GM12872 (cell line): Measurements from ENCODE around the gene TPST2.

Experiments used
- TF ChIP-seq, protein P1 (sequence below): IDR thresholded peaks from 3 replicates; pipeline ENCODE4 v1.5.1; 2011; ENCODE audit warnings: low read depth, mild to moderate bottlenecking, low read length, moderate library complexity; ENCODE audit not compliant: insufficient read depth

The TPST2 gene

DNA sequence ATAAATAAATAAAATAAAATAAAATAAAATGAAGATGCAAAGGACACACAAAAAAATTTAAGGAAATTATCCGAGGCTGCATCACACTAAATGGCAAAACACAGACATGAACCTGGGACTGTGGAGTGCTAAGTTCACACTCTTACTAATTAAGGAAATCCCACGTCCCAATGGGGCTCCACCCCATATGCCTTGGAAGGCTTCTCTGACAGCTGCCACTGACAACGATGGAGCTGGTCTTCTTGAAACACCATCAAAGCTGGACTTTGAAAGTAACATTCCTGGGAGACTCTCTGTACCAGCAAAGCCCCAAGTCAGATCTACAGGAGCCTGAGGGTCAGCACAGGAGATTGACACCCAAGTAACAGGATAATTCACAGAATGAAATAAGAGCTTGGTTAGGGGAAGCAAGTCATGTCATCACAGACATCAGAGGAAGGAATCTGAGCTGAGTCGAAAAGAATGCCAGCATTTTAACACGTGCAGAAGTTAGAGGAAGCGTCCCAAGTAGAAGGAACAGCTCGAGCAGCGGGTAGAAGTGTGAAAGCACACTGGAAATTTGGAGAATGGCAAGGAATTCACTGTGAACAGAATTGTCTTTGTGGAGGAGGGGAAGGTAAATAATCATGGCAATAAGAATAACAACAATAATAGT lies 13.8 kb downstream of the TPST2 start:
- TF ChIP-seq, protein P1, sequence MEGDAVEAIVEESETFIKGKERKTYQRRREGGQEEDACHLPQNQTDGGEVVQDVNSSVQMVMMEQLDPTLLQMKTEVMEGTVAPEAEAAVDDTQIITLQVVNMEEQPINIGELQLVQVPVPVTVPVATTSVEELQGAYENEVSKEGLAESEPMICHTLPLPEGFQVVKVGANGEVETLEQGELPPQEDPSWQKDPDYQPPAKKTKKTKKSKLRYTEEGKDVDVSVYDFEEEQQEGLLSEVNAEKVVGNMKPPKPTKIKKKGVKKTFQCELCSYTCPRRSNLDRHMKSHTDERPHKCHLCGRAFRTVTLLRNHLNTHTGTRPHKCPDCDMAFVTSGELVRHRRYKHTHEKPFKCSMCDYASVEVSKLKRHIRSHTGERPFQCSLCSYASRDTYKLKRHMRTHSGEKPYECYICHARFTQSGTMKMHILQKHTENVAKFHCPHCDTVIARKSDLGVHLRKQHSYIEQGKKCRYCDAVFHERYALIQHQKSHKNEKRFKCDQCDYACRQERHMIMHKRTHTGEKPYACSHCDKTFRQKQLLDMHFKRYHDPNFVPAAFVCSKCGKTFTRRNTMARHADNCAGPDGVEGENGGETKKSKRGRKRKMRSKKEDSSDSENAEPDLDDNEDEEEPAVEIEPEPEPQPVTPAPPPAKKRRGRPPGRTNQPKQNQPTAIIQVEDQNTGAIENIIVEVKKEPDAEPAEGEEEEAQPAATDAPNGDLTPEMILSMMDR, result no peak

DNA sequence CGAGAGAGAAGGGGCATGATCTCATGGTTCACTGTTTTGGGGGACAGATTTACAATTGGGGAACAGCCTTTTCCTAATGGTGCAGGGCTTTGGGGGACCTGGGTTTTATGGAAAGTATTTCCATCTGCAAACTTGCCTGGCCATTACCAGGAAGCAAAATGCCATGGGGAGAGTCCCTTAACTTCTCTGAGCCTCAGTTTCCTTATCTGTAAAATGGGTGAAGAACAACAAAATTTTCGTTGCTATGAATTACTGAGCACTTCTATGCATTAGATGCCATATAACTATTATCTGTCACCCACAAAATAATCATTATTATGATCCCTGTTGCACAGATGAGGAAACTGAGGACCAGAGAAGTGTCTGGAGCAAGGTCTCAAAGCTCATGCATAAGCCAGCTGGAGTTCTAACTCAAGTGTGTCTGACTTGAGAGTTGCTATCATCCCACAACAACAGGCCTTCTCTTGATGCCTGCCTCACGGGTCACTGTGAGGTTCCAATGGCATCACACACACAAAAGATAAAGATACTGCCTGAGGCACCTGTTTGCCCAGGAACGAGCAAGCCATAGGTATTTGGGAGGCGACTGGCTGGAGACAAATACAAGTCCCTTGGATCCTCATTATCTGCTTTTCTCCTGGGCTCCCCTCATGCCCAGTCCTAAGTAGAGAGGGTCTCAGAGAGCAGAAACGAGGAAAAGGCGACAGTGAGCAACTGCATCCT lies 15.8 kb downstream of the TPST2 start:
- TF ChIP-seq, protein P1, result no peak

DNA sequence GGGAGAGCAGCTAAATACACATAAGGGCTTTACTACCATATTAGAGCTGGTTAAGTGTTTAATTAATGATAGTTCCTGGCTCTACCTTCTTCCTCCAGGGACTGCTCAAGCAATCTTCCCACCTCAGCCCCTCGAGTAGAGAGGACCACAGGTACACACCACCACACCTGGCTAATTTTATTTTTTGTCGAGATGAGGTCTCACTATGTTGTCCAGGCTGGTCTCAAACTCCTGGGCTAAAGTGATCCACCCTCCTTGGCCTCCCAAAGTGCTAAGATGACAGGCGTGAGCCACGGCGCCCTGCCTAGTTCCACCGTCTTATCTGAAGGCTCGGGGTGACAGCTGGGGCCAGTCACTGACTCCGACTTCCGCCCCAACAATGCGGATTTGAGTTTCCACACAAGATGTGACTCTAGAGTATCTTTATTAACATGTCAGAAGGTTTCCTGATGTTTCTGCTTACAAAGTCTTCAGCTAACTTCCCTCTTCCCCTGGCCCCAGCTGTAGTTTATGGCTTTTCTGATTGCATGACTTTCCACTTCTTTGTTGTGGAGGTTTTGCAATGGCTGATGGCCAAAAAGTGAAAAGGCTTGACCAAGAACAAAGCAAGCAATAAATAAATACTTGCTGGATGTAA lies 16.8 kb downstream of the TPST2 start:
- TF ChIP-seq, protein P1, result no peak

DNA sequence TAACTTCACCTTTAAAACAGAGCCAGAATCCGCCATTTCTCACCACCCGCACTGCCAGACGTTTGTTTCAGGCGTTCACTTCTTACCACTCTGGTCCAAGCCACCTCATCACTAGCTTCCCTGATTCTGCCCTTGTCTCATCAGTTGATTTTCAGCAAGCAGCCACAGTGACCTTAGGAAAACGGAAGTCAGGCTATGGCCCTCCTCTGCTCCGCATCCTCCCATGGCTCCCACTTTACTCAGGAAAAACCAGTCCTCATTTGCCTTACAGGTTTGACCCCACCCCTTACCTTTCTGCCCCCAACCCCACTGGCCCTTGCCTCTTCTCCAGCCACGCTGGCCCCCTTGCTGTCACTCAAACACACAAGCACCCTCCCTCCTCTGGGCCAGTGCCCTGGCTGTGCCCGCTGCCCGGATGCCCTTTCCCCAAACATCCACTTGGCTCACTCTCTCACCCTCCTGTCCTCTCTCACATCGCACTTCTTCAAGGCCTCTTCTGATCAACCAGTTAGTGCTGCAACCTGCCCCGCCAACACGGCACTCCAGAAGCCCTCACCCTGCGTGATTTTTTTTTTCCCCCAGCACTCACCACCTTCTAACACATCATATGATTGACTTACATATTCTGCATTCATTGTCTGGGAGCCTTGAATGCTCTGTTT lies 18.9 kb downstream of the TPST2 start:
- TF ChIP-seq, protein P1, result no peak

DNA sequence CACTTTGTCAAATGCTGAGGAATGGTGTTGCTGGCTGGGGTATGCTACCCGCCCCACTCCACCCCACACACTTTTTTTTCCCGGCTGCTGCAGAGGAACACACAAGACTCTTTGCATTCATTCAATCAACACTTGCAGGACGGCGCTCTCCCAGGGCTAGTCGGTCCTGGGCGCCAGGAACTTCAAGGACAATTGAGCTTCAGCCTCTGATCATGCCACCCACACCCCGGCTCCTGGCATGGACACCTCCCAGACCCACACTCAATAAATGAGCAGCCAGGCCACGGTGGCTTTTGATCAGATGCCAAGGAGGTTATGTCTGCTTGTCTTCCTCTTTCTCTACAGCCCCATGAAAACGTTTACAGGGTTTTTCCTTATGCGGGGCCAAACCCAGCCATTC lies 19.8 kb downstream of the TPST2 start:
- TF ChIP-seq, protein P1, result no peak

DNA sequence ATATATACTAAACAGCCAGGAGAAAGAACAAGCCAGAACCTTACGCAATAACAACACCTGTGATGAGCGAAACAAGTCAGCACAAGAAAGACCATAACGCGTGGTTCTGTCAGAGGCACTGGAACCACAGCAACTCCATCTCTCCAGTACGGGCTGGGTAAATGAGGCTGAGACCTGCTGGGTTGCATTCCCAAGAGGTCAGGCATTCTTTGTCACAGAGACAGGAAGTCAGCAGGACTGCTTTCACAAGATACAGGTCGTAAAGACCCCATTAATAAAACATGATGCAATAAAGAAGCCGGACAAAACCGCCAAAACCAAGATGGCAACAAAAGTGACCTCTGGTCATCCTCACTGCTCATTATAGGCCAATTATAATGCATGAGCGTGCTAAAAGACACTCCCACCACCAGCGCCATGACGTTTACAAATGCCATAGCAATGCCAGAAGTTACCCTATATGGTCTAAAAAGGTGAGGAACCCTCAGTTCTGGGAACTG lies 21.7 kb downstream of the TPST2 start:
- TF ChIP-seq, protein P1, result no peak

DNA sequence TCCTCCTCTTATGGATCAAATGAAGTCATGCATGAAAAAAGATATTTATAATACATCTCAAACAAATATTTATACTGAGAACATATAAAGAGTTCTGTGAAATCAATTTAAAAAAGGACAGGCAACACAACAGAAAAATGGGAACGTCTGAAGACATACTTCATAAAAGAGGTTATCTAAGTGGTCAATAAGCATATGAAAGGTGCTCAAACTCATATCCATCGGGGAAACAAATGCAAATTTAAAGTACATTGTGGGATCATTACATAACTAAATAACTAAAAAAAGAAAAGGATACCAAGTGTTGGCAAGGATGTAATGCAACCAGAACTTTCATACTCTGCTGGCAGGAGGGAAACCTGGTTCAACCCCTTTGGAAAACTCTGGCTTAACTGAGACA lies 22.3 kb downstream of the TPST2 start:
- TF ChIP-seq, protein P1, result no peak
